H1 (cell line): Measurements from ENCODE around the gene PRKCZ. TPM values are rescaled to one million over a fixed set of nuclear protein-coding genes. Genes with fewer than 3 reads are reported as not detected.

Source experiments
- BCL11A ChIP-seq, 2 experiments: IDR thresholded peaks; one replicate each; pipeline ENCODE4 v1.6.1; 2011; ENCODE audit warnings: low read depth in 2 of 2, low read length in 2 of 2, mild to moderate bottlenecking in 2 of 2
- CBX8 ChIP-seq: fragments of 300-800, 300-1000 bp; sonication (generic); IDR thresholded peaks from 2 replicates; pipeline ENCODE4 v1.7.1; 2016; ENCODE audit warnings: low read depth, low read length, borderline replicate concordance
- GABPA ChIP-seq: IDR thresholded peaks from 2 replicates; pipeline ENCODE4 v1.6.1; 2011; ENCODE audit warnings: mild to moderate bottlenecking, low read length, moderate library complexity, borderline replicate concordance; ENCODE audit not compliant: insufficient read depth
- SIX5 ChIP-seq: IDR thresholded peaks from 2 replicates; pipeline ENCODE4 v1.6.1; 2011; ENCODE audit warnings: mild to moderate bottlenecking, low read depth, low read length
- SP2 ChIP-seq: IDR thresholded peaks from 2 replicates; pipeline ENCODE4 v1.6.1; 2012; ENCODE audit warnings: mild to moderate bottlenecking, low read length, inconsistent platforms
- polyA plus RNA-seq, 7 experiments: library from polyadenylated mRNA; depleted of rRNA in 3 of 7; stranded (reverse) in 5 of 7; unstranded in 2 of 7; fragments of >200 nt in 5 of 7; fragments of 200-250 nt in 2 of 7; gene quantifications; 1 replicate in 5 of 7; 2 replicates in 1 of 7; 4 replicates in 1 of 7; pipeline versions ENCODE4 v1.2.1 to v1.2.3, GENCODE V29; 2011 to 2013; ENCODE audit warnings: missing spikeins in 2 of 7, mixed read lengths in 2 of 7
- total RNA-seq: library from RNA; stranded (reverse); fragmentation: NEBNext Ultra II Directional; extraction: Animal tissue kit (Norgen Biotek cat#: 25700); gene quantifications from 2 replicates; pipeline ENCODE4 v1.2.1, GENCODE V29; 2021

The PRKCZ gene
- total and polyA plus RNA-seq, 2 of the 8 experiments (the other 6 are each of a cell fraction or from before 2014, with no cell fraction given): 37.4 to 45.1 TPM

GRCh38 chr1:2172012-2172411, 121.8 kb downstream of the PRKCZ start (continued):
- TF ChIP-seq GABPA (no peak), BCL11A (IDR thresholded peaks at IDR 0.05; ENCODE audit: low read depth in 2 of 2, low read length in 2 of 2) (no peak), CBX8 (no peak), SIX5 (no peak), SP2 (no peak)
